A549 (cell line): Measurements from ENCODE around the gene NCCRP1. TPM values are rescaled to one million over a fixed set of nuclear protein-coding genes. Genes with fewer than 3 reads are reported as not detected.

Experiments used
- ATAC-seq, 2 experiments: fragments of 200-7000 bp in 1 of 2; fragments of >200 bp in 1 of 2; cut with Nextera tagmentation in 1 of 2; cut with Tn5 transposase in 1 of 2; 3 replicates each; pipeline versions ENCODE4 v1.8.0 to v1.9.1; 2018 to 2020; ENCODE audit warnings: mild to moderate bottlenecking in 1 of 2, moderate library complexity in 1 of 2
- CTCF ChIA-PET: fragments of 300-600 bp; sonication (Branson Sonifier 250); formaldehyde crosslinking; extraction: SDS; loops from one replicate; lab custom pipeline; 2021; ENCODE audit warnings: antibody characterized with exemption, inconsistent platforms; lab: Yijun Ruan, JAX
- POLR2A ChIA-PET: fragments of 350-600 bp; formaldehyde crosslinking; extraction: SDS; loops from one replicate; lab custom pipeline; 2021; ENCODE audit warnings: antibody characterized with exemption, inconsistent platforms; lab: Yijun Ruan, JAX
- DNase-seq, 2 experiments: peaks; one replicate each; pipeline versions ENCODE4 v3.0.0 to v3.0.0-alpha.2; 2011 to 2016; ENCODE audit warnings: low read depth in 1 of 2, low spot score in 1 of 2
- FAIRE-seq: peaks from 2 replicates; lab custom pipeline; 2011; peaks lifted over from hg19 to GRCh38; lab: Jason Lieb, UNC
- H3K27ac ChIP-seq, 2 experiments: fragments of >200 bp; sonication (Bioruptor Twin); formaldehyde crosslinking; 3 replicates each; pipeline ENCODE4 v1.5.1; 2016 to 2017
- H3K4me1 ChIP-seq: fragments of >200 bp; sonication (Bioruptor Twin); formaldehyde crosslinking; 3 replicates; pipeline ENCODE4 v1.6.1; 2016
- H3K4me2 ChIP-seq: fragments of >200 bp; sonication (Bioruptor Twin); formaldehyde crosslinking; 3 replicates; pipeline ENCODE4 v1.6.1; 2016
- H3K4me3 ChIP-seq: fragments of >200 bp; sonication (Bioruptor Twin); formaldehyde crosslinking; 3 replicates; pipeline ENCODE4 v1.5.1; 2016
- H3K9me3 ChIP-seq: fragments of >200 bp; sonication (Bioruptor Twin); formaldehyde crosslinking; 3 replicates; pipeline ENCODE4 v1.6.1; 2016
- BCL3 ChIP-seq: fragments of >200 bp; sonication (Bioruptor Twin); formaldehyde crosslinking; IDR thresholded peaks from 3 replicates; pipeline ENCODE4 v1.6.1; 2016
- BHLHE40 ChIP-seq: IDR thresholded peaks from 2 replicates; pipeline ENCODE4 v1.6.1; 2012; ENCODE audit warnings: low read depth, low read length, inconsistent platforms
- CBX8 ChIP-seq: fragments of 200-600 bp; sonication (generic); IDR thresholded peaks from 2 replicates; pipeline ENCODE4 v1.6.1; 2016
- CEBPB ChIP-seq, 2 experiments: fragments of >200 bp in 1 of 2; sonication (Bioruptor Twin) in 1 of 2; formaldehyde crosslinking in 1 of 2; IDR thresholded peaks; 2 replicates each; pipeline ENCODE4 v1.6.1; 2012 to 2016
- CHD4 ChIP-seq: fragments of 200-600 bp; sonication (generic); IDR thresholded peaks from 2 replicates; pipeline ENCODE4 v1.6.1; 2016; ENCODE audit warnings: antibody characterized with exemption, mild to moderate bottlenecking, borderline replicate concordance
- EHMT2 ChIP-seq: fragments of 200-600 bp; sonication (generic); IDR thresholded peaks from 2 replicates; pipeline ENCODE4 v1.6.1; 2016; ENCODE audit warnings: antibody characterized with exemption, low read depth, mild to moderate bottlenecking, moderate library complexity
- FOSB ChIP-seq: fragments of 250-450 bp; sonication (Bioruptor Pico); IDR thresholded peaks from 2 replicates; pipeline ENCODE4 v1.5.0; 2020; ENCODE audit warnings: mild to moderate bottlenecking, moderate library complexity
- FOXS1 ChIP-seq: fragments of 250-450 bp; sonication (Bioruptor Pico); IDR thresholded peaks from 2 replicates; pipeline ENCODE4 v1.5.0; 2020; ENCODE audit warnings: mild to moderate bottlenecking, moderate library complexity
- HES2 ChIP-seq: fragments of >200 bp; sonication (Bioruptor Twin); formaldehyde crosslinking; IDR thresholded peaks from 2 replicates; pipeline ENCODE4 v1.6.1; 2016
- HEYL ChIP-seq: fragments of 250-450 bp; sonication (Bioruptor Pico); IDR thresholded peaks from 2 replicates; pipeline ENCODE4 v1.8.0; 2021; ENCODE audit warnings: mild to moderate bottlenecking, moderate library complexity
- HOXB13 ChIP-seq: fragments of 250-450 bp; sonication (Bioruptor Pico); IDR thresholded peaks from 2 replicates; pipeline ENCODE4 v1.5.0; 2020; ENCODE audit warnings: low read depth, mild to moderate bottlenecking, moderate library complexity
- KDM1A ChIP-seq: fragments of 200-600 bp; sonication (generic); IDR thresholded peaks from 2 replicates; pipeline ENCODE4 v1.6.1; 2016; ENCODE audit warnings: low read depth, mild to moderate bottlenecking
- KDM5A ChIP-seq: fragments of 200-600 bp; sonication (generic); IDR thresholded peaks from 2 replicates; pipeline ENCODE4 v1.6.1; 2016; ENCODE audit warnings: antibody characterized with exemption, mild to moderate bottlenecking
- MAX ChIP-seq: IDR thresholded peaks from 2 replicates; pipeline ENCODE4 v1.6.1; 2012
- NFE2L2 ChIP-seq: fragments of 150-350 bp; conservative IDR thresholded peaks from 2 replicates; pipeline ENCODE4 v1.6.1; 2014; ENCODE audit warnings: low read length
- NPAS2 ChIP-seq: fragments of 250-450 bp; sonication (Bioruptor Pico); IDR thresholded peaks from 2 replicates; pipeline ENCODE4 v1.8.0; 2022; ENCODE audit warnings: mild to moderate bottlenecking, moderate library complexity, borderline replicate concordance
- NR3C1 ChIP-seq: fragments of >200 bp; sonication (Bioruptor Twin); formaldehyde crosslinking; IDR thresholded peaks from 3 replicates; pipeline ENCODE4 v1.6.1; 2017
- RNF2 ChIP-seq: fragments of 200-600 bp; sonication (generic); IDR thresholded peaks from 2 replicates; pipeline ENCODE4 v1.6.1; 2016; ENCODE audit warnings: low read depth, mild to moderate bottlenecking, antibody characterized with exemption, moderate library complexity, borderline replicate concordance
- SMC3 ChIP-seq: fragments of >200 bp; sonication (Bioruptor Twin); formaldehyde crosslinking; IDR thresholded peaks from 3 replicates; pipeline ENCODE4 v1.6.1; 2018; ENCODE audit warnings: inconsistent platforms
- TFCP2L1 ChIP-seq: fragments of 250-450 bp; sonication (Bioruptor Pico); IDR thresholded peaks from 2 replicates; pipeline ENCODE4 v1.5.0; 2021; ENCODE audit warnings: mild to moderate bottlenecking
- TP53 ChIP-seq: fragments of 250-450 bp; sonication (Bioruptor Pico); IDR thresholded peaks from 2 replicates; pipeline ENCODE4 v1.5.0; 2021; ENCODE audit warnings: mild to moderate bottlenecking, moderate library complexity
- ZSCAN20 ChIP-seq: fragments of 250-450 bp; sonication (Bioruptor Pico); IDR thresholded peaks from 2 replicates; pipeline ENCODE4 v1.8.0; 2022; ENCODE audit warnings: mild to moderate bottlenecking, moderate library complexity
- WGBS: methylation state at CpG from one replicate; pipeline ENCODE4 v1.1.6; 2017; ENCODE audit errors: missing lambda C conversion rate; 5-methylcytosine and 5-hydroxymethylcytosine counted together
- polyA plus RNA-seq, 4 experiments: library from polyadenylated mRNA; depleted of rRNA in 3 of 4; stranded (reverse); fragments of >200 nt; fragmentation: RNase III in 1 of 4; extraction: RNeasy Plus Mini Kit Qiagen cat#74134 plus additional on column Dnase treatment in 1 of 4; gene quantifications; 2 replicates in 3 of 4; 3 replicates in 1 of 4; pipeline ENCODE4 v1.2.3, GENCODE V29; 2011 to 2017

Gene NCCRP1
- polyA plus RNA-seq, 2 of the 4 experiments (the other 2 are of a cell fraction), result 0.90 to 0.99 TPM

DNA sequence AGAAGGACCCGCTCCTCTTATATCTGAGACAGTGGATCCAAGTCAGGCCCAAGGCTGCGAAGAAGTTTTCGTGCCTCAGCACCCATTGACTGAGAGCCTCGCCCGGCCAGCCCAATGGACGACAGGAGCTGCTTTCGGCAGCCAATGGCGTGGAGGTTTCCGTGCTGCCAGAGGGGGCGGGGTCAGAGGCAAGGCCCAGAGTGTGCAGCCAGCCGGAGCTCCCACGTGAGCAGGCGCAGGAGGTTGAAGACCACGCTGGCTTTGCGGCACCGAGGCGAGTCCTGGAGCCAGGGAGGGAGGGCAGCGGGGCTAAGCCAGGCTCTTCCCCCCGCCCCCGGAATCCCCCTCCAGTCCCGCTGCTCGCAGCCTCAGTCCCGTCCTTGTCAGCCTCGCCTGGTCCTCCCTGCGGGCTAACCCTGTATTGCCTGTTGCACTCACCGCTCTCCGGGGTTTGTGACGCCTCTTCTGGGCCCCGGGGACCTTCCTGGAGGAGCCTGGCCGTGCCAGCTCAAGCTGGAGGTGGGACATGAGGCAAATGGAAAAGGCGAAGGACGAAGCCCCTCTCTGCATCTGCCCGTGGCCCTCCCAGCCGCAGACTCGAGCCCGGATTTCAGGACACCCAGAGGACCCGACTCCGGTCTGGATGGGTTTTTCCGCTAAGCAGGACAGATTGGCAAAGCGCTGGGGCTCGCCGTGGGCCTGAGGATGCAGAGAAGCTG is 50.3 kb downstream of the NCCRP1 start:
- Histone ChIP-seq H3K4me1 (no peaks in the 10 kb centered on the region), H3K4me2 (no peak overlapping the region), H3K27ac (no peak overlapping the region), H3K4me3 (no peak overlapping the region), H3K9me3 (no peaks in the 10 kb centered on the region)
- ATAC-seq (peak in 1 of 2 experiments; percentile 36; a peak in 3 of 6 replicates), FAIRE-seq (no peak), DNase-seq (no peak)
- 73% methylated on average over 42 of the region's 42 CpGs for WGBS
- ChIA-PET CTCF (interaction anchor here (1.1 to 1.7 kb wide), 3 partner anchors 15 to 80 kb away, joined by 3 read pairs; no protein-coding TSS in a partner anchor), POLR2A (interaction anchor here (0.6 kb wide), 1 partner anchor 189 kb away, joined by 3 read pairs; the partner anchor contains the start of gene RPS16)
- no peak for TF ChIP-seq FOXS1 (CRISPR knock-in tag)
- no peak for TF ChIP-seq HEYL (CRISPR knock-in tag)
- no peak for TF ChIP-seq SMC3
- TF ChIP-seq NFE2L2, result no peak
- TF ChIP-seq HOXB13 (CRISPR knock-in tag), result no peak
- no peak for TF ChIP-seq CHD4
- TF ChIP-seq EHMT2, result no peak
- TF ChIP-seq NPAS2 (CRISPR knock-in tag), result no peak
- TF ChIP-seq TFCP2L1 (CRISPR knock-in tag), result no peak
- TF ChIP-seq TP53, result no peak

DNA sequence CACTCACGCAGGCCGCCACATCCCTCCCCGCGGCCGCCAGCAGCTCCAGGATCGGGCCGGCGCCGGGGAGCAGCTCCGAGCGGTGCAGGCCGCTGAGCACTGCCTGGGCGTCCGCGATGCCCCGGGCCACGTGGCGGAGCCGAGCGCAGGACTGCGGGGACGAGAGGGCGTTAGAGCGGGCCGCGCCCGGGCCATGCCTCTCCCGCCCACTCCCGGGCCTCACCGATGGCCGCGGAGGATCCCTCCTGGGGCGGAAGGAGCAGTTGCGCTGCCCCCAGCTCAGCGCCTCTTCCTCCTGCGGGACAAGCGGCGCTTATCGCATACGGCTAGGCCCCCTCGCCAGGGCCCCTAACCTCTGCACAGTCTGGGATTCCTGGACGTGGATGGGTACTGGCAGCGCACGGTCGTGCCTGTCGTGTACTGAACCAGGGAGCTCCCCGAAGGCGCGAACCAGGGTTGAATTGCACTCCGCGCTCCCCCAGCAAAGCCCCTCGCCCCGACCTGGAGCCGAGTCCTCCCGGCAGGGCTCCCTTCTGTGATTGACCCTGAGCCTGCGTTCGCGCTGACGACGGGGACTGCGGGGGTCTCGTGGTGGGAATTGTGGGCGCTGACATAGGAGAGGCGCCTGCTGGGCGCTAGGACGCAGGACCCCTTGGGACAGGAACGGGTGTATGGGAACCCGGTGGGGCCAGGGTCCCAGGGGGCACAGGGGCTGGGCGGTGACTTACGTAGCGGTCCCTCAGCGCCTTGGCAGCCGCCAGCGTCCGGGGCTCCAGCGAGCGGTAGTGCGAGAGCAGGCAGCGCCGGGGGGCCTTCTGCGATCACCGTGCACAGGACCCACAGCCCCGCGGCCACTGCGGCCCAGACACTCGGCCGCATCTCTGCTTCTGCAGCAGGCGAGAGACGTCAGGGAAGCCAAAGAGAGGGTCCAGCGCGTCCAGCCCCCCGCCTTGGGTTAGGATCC is 51.2 kb downstream of the NCCRP1 start:
- CTCF ChIA-PET, result interaction anchor here (1.1 to 4.9 kb wide), 4 partner anchors 13 to 80 kb away, joined by 3 to 17 read pairs (median 3); no protein-coding TSS in a partner anchor
- Histone ChIP-seq H3K27ac (no peak overlapping the region), H3K4me3 (no peak overlapping the region), H3K9me3 (no peaks in the 10 kb centered on the region), H3K4me2 (no peak overlapping the region), H3K4me1 (no peaks in the 10 kb centered on the region)
- FAIRE-seq (no peak), DNase-seq (no peak), ATAC-seq (no peak)
- POLR2A ChIA-PET, result interaction anchor here (0.6 kb wide), 1 partner anchor 188 kb away, joined by 3 read pairs; the partner anchor contains the start of gene RPS16
- WGBS, result 79% methylated on average over 91 of the region's 92 CpGs
- no peak for TF ChIP-seq ZSCAN20

- WGBS, result 44% methylated on average over 13 of the region's 13 CpGs
These were observed 52.0 kb downstream of the NCCRP1 start, which contains the start of gene IFNL4 for GRCh38 chr19:39248806-39249205. Gene IFNL4, minus strand, starts transcription at chr19:39248856.

DNA sequence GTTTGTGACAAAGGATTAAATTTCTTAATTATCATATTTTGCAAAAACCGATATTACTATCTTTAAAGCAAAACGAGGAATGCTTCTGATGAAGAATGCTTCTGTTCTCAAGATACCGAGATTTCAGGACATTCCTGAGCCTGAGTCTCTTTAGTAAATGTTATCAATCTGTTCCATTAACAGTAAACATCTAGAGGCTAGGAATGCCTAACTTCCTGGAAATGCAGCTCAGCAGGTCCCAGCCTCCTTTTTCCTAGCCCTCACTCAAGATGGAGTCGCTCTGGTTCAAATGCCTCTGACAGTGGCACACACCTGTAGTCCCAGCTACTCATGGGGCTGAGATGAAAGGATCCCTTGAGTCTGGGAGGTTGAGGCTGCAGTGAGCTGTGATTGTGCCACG is 54.3 kb downstream of the NCCRP1 start:
- DNase-seq (no peak), FAIRE-seq (peak; percentile 95), ATAC-seq (no peak)
- no peak overlapping the region for H3K4me2 ChIP-seq
- POLR2A ChIA-PET, result no interaction called here
- no peak overlapping the region for H3K4me3 ChIP-seq
- no peak for TF ChIP-seq EHMT2
- TF ChIP-seq BCL3, result no peak
- TF ChIP-seq HES2, result no peak
- no peak for TF ChIP-seq HOXB13 (CRISPR knock-in tag)
- TF ChIP-seq NR3C1, result no peak
- no peak for TF ChIP-seq CBX8
- no peak for TF ChIP-seq FOSB
- no peak for TF ChIP-seq KDM5A
- TF ChIP-seq KDM1A, result no peak
- TF ChIP-seq MAX, result no peak
- TF ChIP-seq CEBPB (IDR thresholded peaks at IDR 0.05), result no peak
- WGBS, result 81% methylated on average over 5 of the region's 5 CpGs
- H3K4me1 ChIP-seq, result no peaks in the 10 kb centered on the region
- no peaks in the 10 kb centered on the region for H3K9me3 ChIP-seq
- CTCF ChIA-PET, result interaction anchor here (0.7 to 4.9 kb wide), 7 partner anchors 10 to 320 kb away, joined by 3 to 17 read pairs (median 5); partner anchors contain the start of genes MRPS12 and SARS2
- no peak overlapping the region for H3K27ac ChIP-seq

More at GRCh38 chr19:39248806-39249205, 52.0 kb downstream of the NCCRP1 start, which contains the start of gene IFNL4:
- no peaks in the 10 kb centered on the region for H3K4me1 ChIP-seq
- ATAC-seq (no peak), FAIRE-seq (no peak)
- no peak within 1 kb of the TSS for H3K27ac ChIP-seq
- TF ChIP-seq BHLHE40 (no peak), RNF2 (no peak)
- TF ChIP-seq, all 56 proteins: peak for 0
- no peak within 1 kb of the TSS for H3K4me3 ChIP-seq
- H3K9me3 ChIP-seq, result no peaks in the 10 kb centered on the region
- CTCF ChIA-PET, result interaction anchor here (1.1 to 4.9 kb wide), 5 partner anchors 12 to 34 kb away, joined by 3 to 17 read pairs (median 5); no protein-coding TSS in a partner anchor
- POLR2A ChIA-PET, result no interaction called here
- no peak within 1 kb of the TSS for H3K4me2 ChIP-seq
- DNase-seq, result no peak
